GM23248 (cell line): ENCODE data around the gene OXSR1. TPM values are rescaled to one million over a fixed set of nuclear protein-coding genes. Genes with fewer than 3 reads are reported as not detected.
A peak's percentile ranks its signal among the peaks of the same experiment; 100 is the strongest.

Source experiments
- DNase-seq: peaks from one replicate; pipeline ENCODE4 v3.0.0-alpha.2; 2015
- H2AFZ ChIP-seq: fragments of 200-600 bp; sonication (generic); 2 replicates; pipeline ENCODE4 v1.6.1; 2016; ENCODE audit warnings: antibody characterized with exemption
- H3F3A ChIP-seq: fragments of 200-600 bp; sonication (generic); 2 replicates; pipeline ENCODE4 v1.6.1; 2016; ENCODE audit warnings: mild to moderate bottlenecking, antibody characterized with exemption, mixed run types; ENCODE audit not compliant: insufficient read depth
- H3K27ac ChIP-seq: fragments of 200-600 bp; sonication (generic); 2 replicates; pipeline ENCODE4 v1.5.1; 2016; ENCODE audit warnings: mild to moderate bottlenecking
- H3K27me3 ChIP-seq: fragments of 200-600 bp; sonication (generic); replicated peaks from 2 replicates; pipeline ENCODE4 v1.6.1; 2016; ENCODE audit warnings: mild to moderate bottlenecking; ENCODE audit not compliant: insufficient read depth
- H3K36me3 ChIP-seq: fragments of 200-600 bp; sonication (generic); 2 replicates; pipeline ENCODE4 v1.6.1; 2016; ENCODE audit warnings: low read depth, mild to moderate bottlenecking
- H3K4me1 ChIP-seq: fragments of 200-600 bp; sonication (generic); 2 replicates; pipeline ENCODE4 v1.6.1; 2016; ENCODE audit warnings: mild to moderate bottlenecking; ENCODE audit not compliant: insufficient read depth
- H3K4me2 ChIP-seq: fragments of 200-600 bp; sonication (generic); one replicate; pipeline ENCODE4 v1.6.1; 2016; ENCODE audit warnings: mild to moderate bottlenecking; ENCODE audit not compliant: unreplicated experiment
- H3K4me3 ChIP-seq: fragments of 200-600 bp; sonication (generic); 2 replicates; pipeline ENCODE4 v1.5.1; 2016; ENCODE audit warnings: mild to moderate bottlenecking
- H3K79me2 ChIP-seq: fragments of 200-600 bp; sonication (generic); 2 replicates; pipeline ENCODE4 v1.6.1; 2016; ENCODE audit warnings: mild to moderate bottlenecking; ENCODE audit not compliant: insufficient read depth
- H3K9ac ChIP-seq: fragments of 200-600 bp; sonication (generic); 2 replicates; pipeline ENCODE4 v1.6.1; 2016; ENCODE audit warnings: mild to moderate bottlenecking
- H3K9me2 ChIP-seq: fragments of 200-600 bp; sonication (generic); 2 replicates; pipeline ENCODE4 v1.6.1; 2016; ENCODE audit warnings: mixed run types, mild to moderate bottlenecking, moderate library complexity; ENCODE audit not compliant: insufficient read depth
- H3K9me3 ChIP-seq: fragments of 200-600 bp; sonication (generic); one replicate; pipeline ENCODE4 v1.6.1; 2017; ENCODE audit warnings: low read depth
- H4K20me1 ChIP-seq: fragments of 200-600 bp; sonication (generic); 2 replicates; pipeline ENCODE4 v1.6.0; 2016; ENCODE audit not compliant: insufficient read depth
- EZH2 ChIP-seq: fragments of 200-600 bp; sonication (generic); IDR thresholded peaks from 2 replicates; pipeline ENCODE4 v1.6.1; 2018; ENCODE audit warnings: antibody characterized with exemption, mild to moderate bottlenecking; ENCODE audit not compliant: insufficient read depth, poor library complexity, severe bottlenecking
- EZH2phosphoT487 ChIP-seq: fragments of 200-600 bp; sonication (generic); IDR thresholded peaks from 2 replicates; pipeline ENCODE4 v1.6.1; 2018; ENCODE audit warnings: antibody characterized with exemption, moderate library complexity, mild to moderate bottlenecking, low read depth; ENCODE audit not compliant: insufficient read depth
- WGBS, 2 experiments: methylation state at CpG; one replicate each; pipeline ENCODE4 v1.1.6; 2015 to 2017; ENCODE audit warnings: low lambda C conversion rate in 2 of 2, low coverage in 1 of 2; ENCODE audit errors: missing lambda C conversion rate in 2 of 2; 5-methylcytosine and 5-hydroxymethylcytosine counted together
- in situ Hi-C: fragments of 300-500 bp; cut with MboI; formaldehyde crosslinking; loops from 2 replicates; pipeline ENCODE4 v1.15.0; 2020
- polyA plus RNA-seq: library from polyadenylated mRNA; unstranded; fragments of >200 nt; fragmentation: Nextera tagmentation; extraction: Ambion mirVana; gene quantifications from 2 replicates; pipeline ENCODE4 v1.2.1, GENCODE V29; 2016
- total RNA-seq: library from RNA; depleted of rRNA; stranded (reverse); fragments of >200 nt; shearing (Covaris generic); gene quantifications from 2 replicates; pipeline ENCODE4 v1.2.3, GENCODE V29; 2014

OXSR1 gene
- total and polyA plus RNA-seq, 2 experiments from 2014 or later: 17.1 to 29.5 TPM

GRCh38 chr3:38163841-38164642 is 1.3 kb upstream of the OXSR1 start:
- H3F3A ChIP-seq: peaks cover 33% of the 10 kb centered on the region
- H2AFZ ChIP-seq: peak overlapping the region; percentile 79
- H3K27ac ChIP-seq: peak overlapping the region; percentile 83
- no peaks in the 10 kb centered on the region for H4K20me1 ChIP-seq
- TF ChIP-seq EZH2 (no peak), EZH2phosphoT487 (no peak)
- H3K9ac ChIP-seq: peak overlapping the region; percentile 80
- peaks cover 28% of the 10 kb centered on the region for H3K4me1 ChIP-seq
- in situ Hi-C loops: no loop called here
- peak overlapping the region; percentile 69 for H3K4me2 ChIP-seq
- no peaks in the 10 kb centered on the region for H3K9me3 ChIP-seq
- H3K9me2 ChIP-seq: no peaks in the 10 kb centered on the region
- H3K4me3 ChIP-seq: peak overlapping the region; percentile 70
- 79 to 82% methylated on average over 24 of the region's 24 CpGs for WGBS, 2 experiments
- no peaks in the 10 kb centered on the region for H3K27me3 ChIP-seq
- peaks cover 34% of the 10 kb centered on the region for H3K79me2 ChIP-seq
- no peak for DNase-seq
- no peaks in the 10 kb centered on the region for H3K36me3 ChIP-seq

DNA sequence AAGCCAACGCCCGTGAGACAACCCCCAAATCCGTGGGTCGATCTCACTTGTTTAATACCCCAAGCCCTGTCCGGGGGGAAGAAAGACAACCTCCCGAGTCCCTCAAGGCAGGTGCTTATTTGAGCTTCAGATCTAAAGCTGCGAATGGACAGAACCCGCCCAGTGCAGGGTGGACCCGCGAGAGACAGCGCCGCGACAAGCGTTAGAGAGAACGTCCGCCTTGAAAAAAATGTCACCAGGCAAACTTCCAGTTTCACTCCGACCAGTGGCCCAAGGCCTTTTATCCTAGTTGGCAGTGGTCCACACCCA is 740 bp upstream of the OXSR1 start:
- peaks cover 33% of the 10 kb centered on the region for H3K4me1 ChIP-seq
- H3K27ac ChIP-seq: peak overlapping the region; percentile 83
- peak overlapping the region; percentile 79 for H2AFZ ChIP-seq
- H3K9me2 ChIP-seq: no peaks in the 10 kb centered on the region
- no peaks in the 10 kb centered on the region for H3K36me3 ChIP-seq
- in situ Hi-C loops: no loop called here
- TF ChIP-seq EZH2phosphoT487: no peak
- no peak for TF ChIP-seq EZH2
- H3K4me2 ChIP-seq: peak overlapping the region; percentile 69
- peaks cover 38% of the 10 kb centered on the region for H3F3A ChIP-seq
- peak overlapping the region; percentile 80 for H3K9ac ChIP-seq
- H3K79me2 ChIP-seq: peaks cover 40% of the 10 kb centered on the region
- peak overlapping the region; percentile 70 for H3K4me3 ChIP-seq
- H3K27me3 ChIP-seq: no peaks in the 10 kb centered on the region
- no peak for DNase-seq
- WGBS, 2 experiments: 8 to 9% methylated on average over 17 of the region's 17 CpGs
- H3K9me3 ChIP-seq: no peaks in the 10 kb centered on the region
- H4K20me1 ChIP-seq: no peaks in the 10 kb centered on the region

- H2AFZ ChIP-seq: peak overlapping the region; percentile 79
- H3K4me3 ChIP-seq: peak overlapping the region; percentile 70
- DNase-seq: peak; percentile 81
- no peaks in the 10 kb centered on the region for H3K36me3 ChIP-seq
- in situ Hi-C loops: no loop called here
- peaks cover 50% of the 10 kb centered on the region for H3F3A ChIP-seq
- H3K27ac ChIP-seq: peak overlapping the region; percentile 83
- H3K9ac ChIP-seq: peak overlapping the region; percentile 80
- peaks cover 43% of the 10 kb centered on the region for H3K4me1 ChIP-seq
- WGBS, 2 experiments: 3% methylated on average over 8 to 46 of the region's 62 CpGs
- no peaks in the 10 kb centered on the region for H3K9me3 ChIP-seq
- no peaks in the 10 kb centered on the region for H3K27me3 ChIP-seq
- no peak for TF ChIP-seq EZH2phosphoT487
- TF ChIP-seq EZH2: no peak
- H4K20me1 ChIP-seq: no peaks in the 10 kb centered on the region
- H3K79me2 ChIP-seq: peaks cover 52% of the 10 kb centered on the region
- H3K4me2 ChIP-seq: peak overlapping the region; percentile 69
- H3K9me2 ChIP-seq: no peaks in the 10 kb centered on the region
Measured at GRCh38 chr3:38165722-38166387, 518 bp downstream of the OXSR1 start.

DNA sequence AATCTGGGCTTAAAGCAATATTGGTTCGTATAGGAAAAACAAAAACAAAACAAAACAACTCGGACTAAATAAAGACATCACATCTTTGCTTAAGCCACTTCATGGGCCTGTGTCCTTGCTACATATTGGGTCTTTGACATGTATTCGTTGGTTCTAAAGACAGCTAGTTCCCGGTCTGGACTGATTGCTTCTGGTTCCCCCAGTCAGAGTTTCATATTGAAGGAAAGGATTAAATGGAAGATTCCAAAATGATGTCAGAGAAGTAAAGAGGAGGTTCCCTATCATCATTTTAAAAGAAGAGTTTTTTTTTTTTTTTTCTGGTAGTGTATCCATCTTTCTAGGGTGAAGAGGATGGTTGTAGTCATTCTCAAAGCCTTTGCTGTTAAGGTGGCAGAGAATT is 2.3 kb downstream of the OXSR1 start:
- Histone ChIP-seq H3K4me1 (peaks cover 43% of the 10 kb centered on the region), H3K27ac (peak overlapping the region; percentile 98), H3K9me3 (no peaks in the 10 kb centered on the region), H3K36me3 (no peaks in the 10 kb centered on the region), H3F3A (peaks cover 62% of the 10 kb centered on the region), H3K4me3 (peak overlapping the region; percentile 70), H3K4me2 (peak overlapping the region; percentile 69), H3K79me2 (peaks cover 69% of the 10 kb centered on the region), H4K20me1 (peaks cover 11% of the 10 kb centered on the region), H3K27me3 (no peaks in the 10 kb centered on the region), H3K9me2 (no peaks in the 10 kb centered on the region), H2AFZ (no peak overlapping the region), H3K9ac (peak overlapping the region; percentile 79)
- 72 to 74% methylated on average over 4 of the region's 4 CpGs for WGBS, 2 experiments
- in situ Hi-C loops: no loop called here
- TF ChIP-seq EZH2phosphoT487: no peak
- DNase-seq: peak; percentile 16
